LoVo (cell line): ENCODE measurements around the gene SLCO4A1.

Experiments
- DNase-seq: peaks from one replicate; pipeline ENCODE4 v3.0.0-alpha.2; 2016; ENCODE audit warnings: low spot score

The SLCO4A1 gene

DNA sequence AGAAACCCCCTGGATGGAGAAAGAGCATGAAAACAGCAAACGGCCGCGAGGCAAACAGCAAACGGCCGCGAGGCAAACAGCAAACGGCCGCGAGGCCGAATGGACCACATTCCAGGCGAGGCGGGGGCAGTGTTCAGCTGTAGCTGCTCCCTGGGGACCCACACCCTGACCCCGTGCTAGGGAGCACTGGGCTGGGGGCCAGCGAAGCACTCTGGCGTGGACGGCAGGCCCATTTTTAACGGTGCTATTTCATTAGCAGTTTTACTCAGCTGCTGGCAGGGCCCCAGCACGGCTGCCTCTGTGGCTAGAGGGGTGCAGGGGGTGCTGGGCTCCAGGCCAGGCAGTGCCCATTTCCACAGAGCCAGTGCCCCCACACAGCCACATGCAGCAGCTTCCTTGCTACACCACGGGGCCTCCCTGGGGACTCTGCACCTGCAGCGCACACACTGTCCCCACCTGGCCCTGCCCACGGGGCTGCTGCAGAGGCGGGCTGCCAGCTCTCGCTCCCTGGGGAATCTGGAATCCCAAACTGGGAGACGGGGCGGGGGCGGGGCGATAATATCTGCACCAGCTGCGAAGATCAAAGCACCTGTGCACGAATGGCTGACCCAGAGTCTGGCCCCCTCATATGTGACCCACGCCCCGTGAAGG lies 35.6 kb upstream of the SLCO4A1 start:
- no peak for DNase-seq

DNA sequence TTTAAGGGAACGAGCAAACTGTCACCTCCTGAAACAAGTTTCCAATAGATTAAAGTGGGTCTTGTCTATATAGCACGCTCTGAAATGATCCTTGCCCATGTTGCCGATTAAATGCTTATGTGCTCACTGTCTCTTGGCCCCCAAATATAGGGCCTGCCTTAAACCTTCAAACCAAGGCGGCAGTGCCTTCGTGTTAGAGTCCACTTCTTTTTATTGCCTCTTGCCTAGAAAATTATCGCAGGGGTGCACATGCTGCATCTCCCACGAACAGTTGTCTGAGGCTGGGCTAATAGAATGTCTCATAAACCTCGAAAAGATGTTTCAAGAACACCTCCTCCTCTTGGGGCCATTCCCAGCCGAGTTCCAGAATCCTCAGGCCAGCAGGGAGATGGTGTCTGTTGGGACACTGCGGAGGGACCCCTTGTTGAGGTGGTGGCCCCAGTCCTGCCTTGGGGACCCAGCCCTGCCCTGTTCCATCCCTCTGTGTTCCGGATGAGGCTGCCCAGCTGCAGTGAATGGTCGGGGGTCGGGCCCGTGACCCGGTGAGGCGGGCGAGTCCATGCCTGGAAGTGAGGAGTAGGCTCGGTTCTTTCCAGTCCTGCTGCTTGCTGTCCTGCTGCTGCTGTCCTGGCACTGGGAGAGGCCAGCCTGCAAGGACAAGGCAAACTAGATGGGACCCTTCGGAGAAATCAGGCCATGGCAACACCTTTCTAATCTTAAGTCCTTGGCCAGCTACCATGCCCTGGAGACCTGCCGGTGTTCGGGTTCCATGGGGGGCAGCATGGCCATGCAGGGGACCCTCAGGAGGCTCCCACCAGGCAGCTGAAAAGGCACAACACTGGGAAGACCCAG lies 34.7 kb upstream of the SLCO4A1 start:
- DNase-seq, result no peak

DNA sequence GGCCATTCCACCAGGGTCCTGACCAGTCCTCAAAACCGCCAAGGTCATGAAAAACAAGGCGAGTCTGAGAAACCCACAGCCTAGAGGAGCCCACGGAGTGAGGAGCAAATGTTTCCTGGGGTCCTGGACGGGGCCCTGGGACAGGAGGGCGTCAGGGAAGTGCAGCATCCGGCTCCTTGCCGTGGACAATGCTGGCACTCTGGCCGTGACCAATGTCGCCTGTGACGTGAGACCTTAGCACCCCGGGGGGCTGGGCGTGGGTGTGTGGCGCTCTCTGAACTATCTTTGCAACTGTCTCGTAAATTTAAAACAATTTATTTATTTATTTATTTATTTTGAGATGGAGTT lies 34.1 kb upstream of the SLCO4A1 start:
- no peak for DNase-seq

DNA sequence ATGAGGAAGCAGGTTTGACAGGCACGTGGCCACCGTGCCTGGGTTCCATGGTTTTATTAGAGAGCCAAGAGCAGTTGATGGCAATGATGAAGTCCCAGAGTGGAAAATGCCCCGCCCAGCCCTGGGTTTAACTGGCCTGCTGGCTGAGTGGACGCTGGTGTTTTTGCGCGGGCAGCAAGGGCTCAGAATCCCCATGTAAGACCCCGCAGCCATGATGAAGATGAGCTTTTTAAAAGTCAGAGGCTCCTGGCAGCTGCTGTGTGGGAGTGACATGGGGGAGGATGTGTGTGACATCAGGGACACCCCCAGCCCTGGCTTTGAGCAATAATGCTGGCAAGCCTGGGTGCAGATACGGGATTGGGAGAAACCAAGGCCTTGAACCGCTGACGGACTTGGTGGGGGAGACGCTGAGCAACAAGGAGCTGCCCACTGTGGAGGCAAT lies 33.0 kb upstream of the SLCO4A1 start:
- no peak for DNase-seq

DNA sequence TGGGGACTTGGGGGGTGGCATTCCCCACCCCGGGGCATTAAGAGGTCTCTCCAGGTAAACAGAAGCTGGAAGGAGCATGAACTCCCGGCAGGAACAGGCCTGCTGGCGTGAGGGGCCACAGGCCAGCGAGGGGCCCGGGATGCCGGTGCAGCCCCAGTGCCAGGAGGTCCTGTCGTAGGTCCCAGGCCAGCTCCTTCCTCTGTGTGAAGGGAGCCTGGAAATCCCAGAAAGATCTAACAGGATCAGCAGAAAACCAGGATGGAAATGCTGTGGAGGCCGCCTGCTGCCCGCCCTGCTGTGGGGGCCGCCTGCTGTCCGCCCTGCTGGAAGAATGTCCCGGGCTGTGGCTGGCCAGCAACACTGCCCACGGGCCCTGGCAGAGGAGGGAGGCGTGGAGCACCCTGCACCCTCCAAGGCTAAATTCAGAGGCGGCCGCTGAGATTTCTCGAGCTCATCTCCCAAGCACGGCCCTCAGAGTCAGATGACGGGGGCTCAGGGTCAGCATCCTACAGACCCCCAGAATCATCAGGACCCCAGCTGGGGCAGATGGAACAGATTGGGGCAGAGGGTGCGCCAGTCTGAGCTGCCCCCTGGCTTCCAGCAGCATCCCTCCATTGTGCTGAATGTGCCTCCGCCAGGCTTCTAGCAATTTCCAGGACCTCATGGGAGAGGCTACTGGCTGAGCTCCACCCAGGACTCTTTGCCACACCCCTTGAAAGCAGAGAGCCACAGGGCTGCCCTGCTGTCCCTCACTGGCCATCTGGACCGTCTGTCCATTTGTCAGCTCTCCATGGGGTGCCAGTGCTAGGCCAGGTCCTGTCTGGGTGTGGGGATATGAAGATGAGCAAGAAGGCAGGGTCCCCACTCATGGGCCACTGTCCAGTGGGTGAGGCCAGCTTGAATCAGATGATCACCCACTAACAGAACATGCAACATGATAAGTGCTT lies 32.2 kb upstream of the SLCO4A1 start:
- DNase-seq, result no peak

DNA sequence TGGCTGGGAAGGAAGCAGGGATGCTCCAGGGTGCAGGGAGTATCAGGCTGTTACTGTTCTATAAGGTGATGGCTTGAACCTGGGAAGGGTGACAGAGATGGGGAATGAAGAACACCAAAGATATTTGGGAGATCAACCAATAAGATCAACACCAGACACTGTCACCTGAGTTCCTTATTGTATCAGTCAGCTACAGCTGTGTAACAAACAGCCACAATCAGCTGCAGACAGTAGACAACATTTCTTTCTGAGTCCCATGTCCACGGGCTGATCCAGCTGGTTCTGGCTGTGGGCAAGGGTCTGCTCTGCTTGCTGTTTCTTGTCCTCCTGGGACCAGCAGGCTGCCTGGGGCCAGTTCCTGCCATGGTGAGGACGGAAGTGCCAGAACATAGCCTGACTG lies 31.3 kb upstream of the SLCO4A1 start:
- no peak for DNase-seq

DNA sequence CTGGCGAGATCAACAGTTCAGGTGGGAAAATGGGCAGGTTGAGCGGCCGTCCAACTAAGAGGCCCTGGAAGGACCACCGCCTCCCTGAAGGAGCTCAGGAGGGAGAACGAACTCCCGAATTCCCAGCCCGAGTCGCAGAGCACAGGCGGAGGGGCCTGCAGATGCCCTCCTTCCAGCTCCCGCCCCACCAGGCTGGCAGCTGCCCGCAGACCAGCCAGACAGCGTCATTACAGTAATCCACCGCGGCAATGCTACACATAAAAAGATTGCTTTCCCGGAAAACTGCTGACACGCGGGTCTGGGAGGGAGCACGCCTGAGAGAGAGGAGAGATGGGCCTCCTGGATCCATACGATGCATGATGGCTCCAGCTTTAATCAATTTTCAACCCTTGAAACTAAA lies 30.5 kb upstream of the SLCO4A1 start:
- no peak for DNase-seq

DNA sequence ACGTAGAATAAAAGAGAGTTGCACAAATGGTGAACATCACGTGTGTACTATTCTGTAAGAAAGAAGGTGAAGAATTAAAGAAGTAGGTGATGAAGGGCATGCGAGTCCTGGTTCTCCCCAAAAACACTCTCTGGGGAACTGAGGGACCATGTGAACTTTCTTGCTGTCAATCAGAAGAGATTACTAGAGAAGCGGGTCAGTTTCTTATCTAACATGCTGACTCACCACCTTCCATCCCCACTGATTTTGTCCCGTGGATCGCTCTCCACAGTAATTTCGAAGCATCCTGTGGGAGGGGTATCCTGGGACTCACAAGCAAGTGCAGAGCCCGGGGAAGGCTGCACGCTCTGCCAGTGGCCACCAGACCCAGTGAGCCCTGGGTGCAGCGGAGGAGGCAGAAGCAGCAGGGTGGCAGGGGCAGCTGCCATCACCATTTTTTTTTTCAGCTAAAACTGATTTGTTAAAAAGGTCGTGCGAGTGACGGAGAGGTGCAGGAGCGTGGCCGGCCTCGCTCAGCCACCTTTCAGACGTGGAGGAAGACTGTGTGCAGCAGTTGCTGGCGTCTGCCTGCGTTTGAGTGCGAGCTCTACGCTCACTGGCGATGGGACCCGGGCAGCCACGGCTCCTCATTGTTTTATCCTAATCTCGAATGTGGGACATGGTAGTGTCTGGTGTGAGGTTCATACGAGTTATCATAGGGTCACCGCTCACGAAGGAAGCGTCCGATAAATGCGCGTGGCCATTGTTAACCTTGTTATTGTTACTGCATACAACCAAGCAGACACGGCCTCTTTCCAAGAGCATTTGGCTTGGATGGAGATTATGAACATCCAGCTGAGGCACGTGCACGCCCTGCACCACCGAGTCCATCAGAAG lies 28.0 kb upstream of the SLCO4A1 start:
- no peak for DNase-seq

DNA sequence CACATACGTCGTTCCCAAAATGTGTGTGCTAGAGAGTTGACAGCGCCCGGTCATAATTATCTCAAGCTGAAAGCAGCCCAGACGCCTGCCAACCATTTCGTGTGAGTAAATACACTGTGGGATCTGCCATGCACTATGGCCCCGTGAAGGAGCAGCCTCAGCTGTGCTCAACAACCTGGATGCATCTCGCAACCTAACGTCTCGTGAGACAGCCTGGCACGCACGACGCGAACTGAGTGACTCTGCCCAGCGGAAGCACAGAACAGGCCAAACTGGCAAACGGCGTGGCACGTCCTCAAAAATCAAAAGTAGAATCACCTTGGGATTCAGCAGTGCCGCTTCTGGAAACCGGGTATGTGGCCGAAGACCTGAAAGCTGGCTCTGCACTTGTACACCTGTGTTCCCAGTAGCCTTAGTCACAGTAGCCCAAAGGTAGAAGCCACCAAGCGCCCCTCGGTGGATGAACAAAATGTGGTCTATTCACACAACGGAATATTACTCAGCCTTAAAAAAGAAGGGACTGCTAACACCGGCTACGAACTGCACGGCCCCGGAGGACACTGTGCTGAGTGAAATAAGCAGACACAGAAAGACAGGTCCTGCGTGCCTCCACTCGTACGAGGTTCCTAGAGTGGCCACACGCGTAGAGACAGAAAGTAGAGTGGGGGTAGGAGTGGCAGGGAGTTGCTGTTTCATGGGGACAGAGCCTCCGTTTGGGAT lies 27.2 kb upstream of the SLCO4A1 start:
- DNase-seq, result no peak

DNA sequence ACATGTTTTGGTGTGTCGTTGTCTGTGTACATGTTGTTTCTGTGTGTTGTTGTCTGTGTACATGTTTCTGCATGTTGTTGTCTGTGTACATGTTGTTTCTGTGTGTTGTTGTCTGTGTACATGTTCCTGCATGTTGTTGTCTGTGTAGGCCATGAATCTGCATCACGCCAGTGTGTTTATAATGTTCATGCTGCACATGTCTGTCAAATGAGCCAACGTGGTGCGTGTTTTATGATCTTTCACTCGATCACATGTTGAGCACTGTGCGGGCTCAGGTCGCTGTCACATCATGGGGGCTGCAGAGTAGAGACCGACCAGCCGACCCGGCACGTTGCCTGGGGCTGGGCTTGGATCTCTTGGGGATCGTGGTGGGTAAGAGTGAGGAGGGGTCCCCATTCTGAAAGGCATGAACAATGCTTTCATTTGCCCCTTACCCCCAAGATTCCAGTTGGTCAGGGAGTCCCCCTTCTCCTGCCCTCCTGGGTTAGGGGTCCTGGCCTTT lies 26.5 kb upstream of the SLCO4A1 start:
- no peak for DNase-seq

DNA sequence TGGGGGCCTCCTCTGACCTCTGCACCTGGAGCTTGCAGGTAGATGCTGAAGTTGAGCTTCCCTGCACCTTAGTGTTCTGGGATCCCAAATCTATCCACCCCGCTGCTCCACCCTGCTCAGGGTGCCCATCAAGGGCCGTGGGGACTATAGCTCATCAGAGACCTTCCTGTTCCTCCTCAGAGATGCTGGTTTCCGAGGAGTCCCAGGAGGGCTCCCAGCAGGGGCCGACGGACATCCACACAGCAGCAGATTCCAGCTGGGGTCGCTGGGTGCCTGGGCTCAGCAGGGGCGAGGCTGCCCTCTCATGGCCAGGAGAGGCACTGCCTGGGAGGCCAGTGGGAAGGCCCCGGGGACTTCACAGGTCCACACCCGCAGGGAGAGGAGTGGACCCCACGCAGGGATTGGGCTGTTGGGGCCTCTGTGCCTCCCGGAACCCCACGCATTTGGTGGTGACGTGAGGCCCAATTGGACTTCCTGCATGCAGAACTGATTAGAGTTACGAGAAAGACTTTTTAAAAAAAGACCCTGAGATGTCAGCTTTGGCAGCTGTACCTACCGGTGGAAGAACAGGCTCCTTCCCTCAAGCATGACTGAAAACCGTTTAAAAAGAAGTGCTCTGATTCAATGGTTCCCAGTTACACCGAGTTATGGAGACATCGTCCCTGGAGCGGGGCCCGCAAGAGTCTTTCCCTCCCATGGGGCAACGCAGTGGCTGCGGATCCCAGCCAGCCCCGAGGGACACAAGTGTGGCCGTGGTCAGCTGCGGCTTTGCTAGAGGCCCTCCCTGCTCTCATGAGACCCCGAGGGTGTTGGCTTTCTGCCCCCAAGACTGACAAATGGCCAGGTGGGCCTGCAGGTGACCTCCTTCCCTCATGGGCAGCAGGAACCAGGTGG lies 25.3 kb upstream of the SLCO4A1 start:
- DNase-seq, result peak; percentile 62

DNA sequence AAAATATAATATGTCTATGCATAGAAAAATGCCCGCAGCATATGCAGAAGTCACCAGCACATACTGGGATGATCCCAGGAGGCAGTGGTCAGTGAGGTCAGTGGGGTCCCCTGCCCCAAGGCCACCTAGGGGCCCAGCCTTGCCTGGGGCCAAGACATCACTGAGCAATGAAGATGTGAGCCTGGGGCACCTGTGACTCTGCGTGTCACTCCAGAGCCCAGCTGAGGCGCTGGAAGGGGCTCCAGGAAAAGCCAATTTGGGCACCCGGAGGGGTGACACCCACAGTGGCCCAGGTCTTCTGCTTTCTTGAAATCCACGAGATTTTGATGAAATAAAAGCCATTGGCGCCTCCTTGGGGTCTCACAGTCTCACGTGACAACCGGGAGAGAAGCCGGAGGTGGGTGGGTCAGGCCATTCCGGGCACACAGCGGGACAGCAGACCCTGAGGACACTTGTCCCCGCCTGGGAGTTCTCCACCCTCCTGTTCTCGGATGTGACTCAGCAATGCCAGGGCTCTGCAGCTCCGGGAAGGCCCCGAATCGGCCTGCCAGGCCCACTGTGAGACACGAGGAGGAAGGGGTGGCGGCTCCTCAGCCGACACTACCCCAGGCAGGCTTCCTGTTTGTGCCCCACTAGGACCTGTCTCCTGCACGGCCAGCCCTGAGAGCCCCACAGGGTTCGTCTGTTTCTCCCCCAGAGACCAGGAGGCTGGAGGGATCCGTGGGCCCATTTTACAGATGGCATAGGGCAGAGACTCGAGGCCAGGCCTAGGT lies 24.4 kb upstream of the SLCO4A1 start:
- DNase-seq, result no peak

DNA sequence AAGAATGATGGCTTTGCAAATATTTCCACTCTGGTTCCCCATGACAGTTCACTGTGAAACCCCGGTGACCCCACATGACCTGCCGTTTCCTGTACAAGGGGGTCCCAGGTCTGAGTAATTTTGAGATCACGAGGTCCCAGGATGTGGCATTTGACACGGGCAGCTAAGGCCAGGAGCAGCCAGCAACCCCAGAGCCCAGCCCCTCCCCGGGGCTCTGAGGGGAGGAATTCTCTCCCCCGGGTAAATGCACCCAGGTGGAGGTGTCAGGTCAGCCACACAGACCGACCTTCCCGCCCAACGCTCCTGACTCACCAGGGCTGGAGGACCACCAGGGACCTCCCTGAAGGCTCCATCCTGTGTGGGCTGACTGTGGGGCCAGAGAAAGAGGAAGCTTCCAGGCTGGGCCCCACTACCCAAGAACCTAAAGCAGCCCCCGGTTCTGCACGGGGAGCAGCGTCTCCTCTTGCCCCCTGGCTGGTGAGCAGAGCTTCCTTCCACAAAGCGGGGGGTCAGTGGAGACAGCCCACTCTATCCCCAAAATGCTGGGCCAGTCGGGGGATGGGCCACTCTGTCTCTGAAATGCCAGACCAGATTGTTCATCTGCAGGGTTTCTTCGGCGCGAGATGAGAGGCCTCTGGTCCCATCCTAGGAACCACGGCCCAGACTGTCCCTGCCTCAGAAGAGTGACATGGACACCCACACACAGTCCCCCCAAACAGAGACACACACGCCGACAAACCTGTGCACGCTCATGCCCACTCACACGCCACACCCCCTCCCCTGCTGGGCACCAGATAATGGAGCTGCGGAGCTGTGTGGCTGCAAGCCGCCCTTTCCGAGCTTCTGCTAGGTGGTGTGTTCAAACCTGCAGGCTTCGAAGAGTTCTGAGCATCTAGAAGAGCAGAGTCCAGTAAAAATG lies 23.4 kb upstream of the SLCO4A1 start:
- no peak for DNase-seq

DNA sequence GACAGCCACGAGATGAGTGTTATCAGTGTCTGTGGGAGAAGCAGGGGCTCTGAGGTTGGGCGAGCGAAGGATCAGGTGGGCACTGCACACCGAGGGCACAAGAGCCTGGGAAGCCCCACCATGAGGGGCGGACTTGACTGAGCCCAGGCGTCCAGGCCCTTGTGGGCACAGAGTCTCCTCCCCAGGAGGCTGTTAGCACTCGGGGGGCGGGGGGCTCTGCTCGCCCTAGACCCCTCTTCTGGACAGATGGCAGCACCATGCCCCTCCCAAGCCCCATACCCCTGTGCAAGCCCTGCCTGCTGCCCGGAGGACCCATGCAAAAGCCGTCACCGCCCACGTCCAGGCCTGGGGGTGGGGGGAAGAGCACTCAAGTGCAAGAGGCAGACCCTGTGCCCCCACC lies 21.7 kb upstream of the SLCO4A1 start:
- DNase-seq, result no peak

DNA sequence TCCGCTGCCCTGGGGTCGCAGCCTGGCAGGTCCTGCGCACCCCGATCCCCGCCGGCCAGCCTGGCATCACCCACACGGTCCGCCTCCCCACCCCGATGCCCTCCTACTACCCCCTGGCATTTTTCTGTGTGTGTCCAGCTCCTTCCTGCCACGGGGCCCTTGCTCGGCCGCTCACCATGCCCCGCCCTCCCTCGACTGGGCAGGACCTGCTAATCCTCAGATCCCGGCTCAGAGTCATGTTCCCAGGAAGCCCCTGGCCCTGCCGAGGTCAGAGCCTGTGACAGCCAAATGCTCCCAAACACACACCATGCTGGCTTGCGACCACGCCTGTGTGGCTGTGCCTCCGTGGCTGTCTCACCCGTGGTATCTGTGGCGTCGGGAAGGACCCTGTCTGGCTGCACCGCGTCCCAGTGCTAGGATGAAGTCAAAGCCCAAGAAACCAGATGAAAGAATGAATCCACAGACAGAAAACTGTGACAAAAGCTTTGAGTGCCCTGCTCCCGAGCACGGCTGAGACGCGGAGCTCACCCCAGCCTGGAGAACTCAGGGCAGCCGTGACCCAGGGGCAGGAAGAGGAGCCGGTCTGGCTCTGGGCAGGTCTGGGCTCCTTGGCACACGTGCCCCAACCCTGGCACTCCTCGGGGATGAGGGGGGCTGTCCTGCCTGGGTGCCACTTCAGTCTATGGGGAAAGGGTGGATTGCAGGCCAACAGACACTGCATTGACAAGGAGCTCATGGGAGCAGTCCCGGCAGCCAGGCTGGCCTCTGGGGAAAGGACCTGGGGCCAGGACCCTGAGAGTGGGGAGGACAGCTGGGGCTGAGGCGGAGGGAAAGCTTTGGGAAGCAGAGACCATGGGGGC lies 20.8 kb upstream of the SLCO4A1 start:
- no peak for DNase-seq

DNA sequence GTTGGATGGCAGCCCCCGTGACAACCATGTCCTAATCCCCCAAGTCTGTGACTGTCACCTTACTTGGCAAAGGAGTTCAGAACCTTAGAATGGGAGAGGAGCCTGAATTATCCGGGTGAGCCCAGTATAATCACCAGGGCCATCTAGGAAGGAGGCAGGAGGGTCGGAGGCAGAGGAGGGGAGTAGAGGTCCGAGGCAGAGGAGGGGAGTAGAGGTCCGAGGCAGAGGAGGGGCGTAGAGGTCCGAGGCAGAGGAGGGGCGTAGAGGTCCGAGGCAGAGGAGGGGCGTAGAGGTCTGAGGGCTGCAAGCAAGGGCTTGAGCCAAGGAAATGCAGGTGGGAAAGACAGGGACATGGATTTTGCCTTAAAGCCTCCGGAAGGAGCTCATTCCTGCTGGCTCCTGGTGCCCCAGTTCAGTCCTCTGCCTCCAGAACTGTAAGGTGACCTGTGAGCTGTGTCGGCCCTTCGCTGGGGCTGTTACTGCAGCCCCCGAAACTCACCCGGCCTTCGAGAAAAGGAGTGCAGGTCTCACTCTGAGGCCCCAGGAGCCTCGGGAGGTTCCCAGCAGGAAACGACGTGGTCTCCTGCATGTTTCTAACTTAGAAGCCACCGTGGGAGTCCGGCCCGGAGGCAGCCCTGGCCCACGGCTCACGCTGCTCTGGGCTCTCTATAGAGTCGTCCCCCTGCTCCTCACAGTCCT lies 20.0 kb upstream of the SLCO4A1 start:
- no peak for DNase-seq
